HepG2 (cell line): ENCODE results near the gene KCTD6. TPM values are rescaled to one million over a fixed set of nuclear protein-coding genes. Genes with fewer than 3 reads are reported as not detected.

Source experiments
- ATAC-seq: fragments of 200-7000 bp; cut with Tn5 transposase; 3 replicates; pipeline ENCODE4 v1.9.1; 2020; ENCODE audit warnings: mild to moderate bottlenecking, moderate library complexity
- BruUV-seq: library from RNA; stranded (reverse); fragments of 400-500 nt; replicated peaks from 2 replicates; lab custom pipeline; 2021; lab: Mats Ljungman, UMichigan
- CTCF ChIA-PET: fragments of 300-600 bp; formaldehyde crosslinking; extraction: SDS; loops from one replicate; lab custom pipeline; 2021; ENCODE audit warnings: low total read pairs, inconsistent platforms, low intra/inter-chr PET ratio; lab: Yijun Ruan, JAX
- POLR2A ChIA-PET: fragments of 350-600 bp; sonication (Branson Sonifier 250); formaldehyde crosslinking; loops from one replicate; lab custom pipeline; 2020; ENCODE audit warnings: antibody characterized with exemption, inconsistent platforms; lab: Yijun Ruan, JAX
- DNase-seq: peaks from one replicate; pipeline ENCODE4 v3.0.0-alpha.2; 2015; ENCODE audit warnings: low spot score
- FAIRE-seq: peaks from 3 replicates; lab custom pipeline; 2011; peaks lifted over from hg19 to GRCh38; lab: Jason Lieb, UNC
- H2AFZ ChIP-seq: one replicate; pipeline ENCODE4 v1.6.1; 2011; ENCODE audit warnings: low read length, inconsistent platforms
- H3K27ac ChIP-seq: fragments of 300-600 bp; 3 replicates; pipeline ENCODE4 v1.8.0; 2011; ENCODE audit warnings: mixed run types, mild to moderate bottlenecking, mixed read lengths, low read length, inconsistent platforms; ENCODE audit not compliant: insufficient read depth; ENCODE audit errors: extremely low read length
- H3K27me3 ChIP-seq, 2 experiments: fragments of 200-600 bp in 1 of 2; 2 replicates in 1 of 2; 3 replicates in 1 of 2; pipeline versions ENCODE4 v1.6.0 to v1.8.0; 2011; ENCODE audit warnings: low read length in 2 of 2, mild to moderate bottlenecking in 2 of 2, moderate library complexity in 2 of 2, inconsistent platforms in 1 of 2; ENCODE audit not compliant: insufficient read depth in 2 of 2, control insufficient read depth in 1 of 2
- H3K36me3 ChIP-seq, 2 experiments: fragments of 200-600 bp in 1 of 2; replicated peaks in 1 of 2; 2 replicates in 1 of 2; 3 replicates in 1 of 2; pipeline versions ENCODE4 v1.5.1 to v1.8.0; 2011; ENCODE audit warnings: low read length in 2 of 2, inconsistent platforms in 1 of 2; ENCODE audit not compliant: insufficient read depth in 2 of 2, control insufficient read depth in 1 of 2
- H3K4me1 ChIP-seq: 2 replicates; pipeline ENCODE4 v1.5.1; 2012; ENCODE audit warnings: low read length, inconsistent platforms; ENCODE audit not compliant: insufficient read depth
- H3K4me2 ChIP-seq: 2 replicates; pipeline ENCODE4 v1.6.0; 2011; ENCODE audit warnings: low read depth, low read length, inconsistent platforms
- H3K4me3 ChIP-seq, 3 experiments: fragments of 200-600 bp in 1 of 3; sonication (generic), shearing (Covaris generic) in 1 of 3; replicated peaks in 1 of 3; 2 replicates each; pipeline ENCODE4 v1.5.1; 2011 to 2016; ENCODE audit warnings: low read length in 3 of 3, inconsistent platforms in 2 of 3, low read depth in 2 of 3, mild to moderate bottlenecking in 2 of 3, control low read depth in 1 of 3, mixed read lengths in 1 of 3; ENCODE audit not compliant: insufficient read depth in 1 of 3
- H3K79me2 ChIP-seq: one replicate; pipeline ENCODE4 v1.6.1; 2011; ENCODE audit warnings: low read length, inconsistent platforms; ENCODE audit not compliant: insufficient read depth
- H3K9ac ChIP-seq: 2 replicates; pipeline ENCODE4 v1.6.0; 2011; ENCODE audit warnings: mild to moderate bottlenecking, low read depth, low read length, inconsistent platforms; ENCODE audit not compliant: insufficient read depth
- H3K9me3 ChIP-seq: 2 replicates; pipeline ENCODE4 v1.5.1; 2012; ENCODE audit warnings: mild to moderate bottlenecking, low read length
- H4K20me1 ChIP-seq: 2 replicates; pipeline ENCODE4 v1.6.0; 2011; ENCODE audit warnings: inconsistent platforms, mild to moderate bottlenecking, low read length, moderate library complexity; ENCODE audit not compliant: insufficient read depth
- ARNTL ChIP-seq: sonication (generic); formaldehyde crosslinking; IDR thresholded peaks from 2 replicates; pipeline ENCODE4 v1.4.0; 2020; ENCODE audit warnings: mild to moderate bottlenecking, missing genetic modification reagents
- MEIS2 ChIP-seq: sonication (generic); formaldehyde crosslinking; IDR thresholded peaks from 2 replicates; pipeline ENCODE4 v1.9.0; 2021; ENCODE audit warnings: mild to moderate bottlenecking, missing genetic modification reagents
- RFX1 ChIP-seq: fragments of 450-650 bp; IDR thresholded peaks from 2 replicates; pipeline ENCODE4 v1.6.1; 2017
- ZNF510 ChIP-seq: sonication (generic); formaldehyde crosslinking; IDR thresholded peaks from 2 replicates; pipeline ENCODE4 v1.4.0; 2020; ENCODE audit warnings: low read depth, mild to moderate bottlenecking, missing genetic modification reagents
- ZNF746 ChIP-seq: sonication (generic); formaldehyde crosslinking; IDR thresholded peaks from 2 replicates; pipeline ENCODE4 v1.8.0; 2022; ENCODE audit warnings: mild to moderate bottlenecking, missing genetic modification reagents
- ZNF773 ChIP-seq: sonication (generic); formaldehyde crosslinking; IDR thresholded peaks from 2 replicates; pipeline ENCODE4 v1.4.0; 2020; ENCODE audit warnings: missing genetic modification reagents, borderline replicate concordance
- WGBS: methylation state at CpG from one replicate; pipeline ENCODE4 v1.1.6; 2017; ENCODE audit warnings: low lambda C conversion rate; 5-methylcytosine and 5-hydroxymethylcytosine counted together
- in situ Hi-C: cut with HindIII; loops from 2 replicates; pipeline ENCODE4 v1.10.0; 2017; ENCODE audit warnings: low pct_unique_long_range_greater_than_20kb; ENCODE audit not compliant: extremely low pct_ligation_motif_present
- intact Hi-C: fragments of 100-400 bp; cut with micrococcal nuclease; formaldehyde crosslinking; loops from one replicate; pipeline ENCODE4 v1.10.0; 2022; ENCODE audit not compliant: unreplicated experiment
- polyA plus RNA-seq, 8 experiments: library from polyadenylated mRNA; depleted of rRNA in 3 of 8; stranded (reverse) in 7 of 8; unstranded in 1 of 8; fragments of >200 nt; fragmentation: Illumina TruSeq in 4 of 8; extraction: Trizol in 4 of 8; gene quantifications; 2 replicates each; pipeline versions ENCODE4 v1.2.1 to v1.2.3, GENCODE V29; 2011 to 2016; ENCODE audit warnings: low read depth in 4 of 8, missing spikeins in 1 of 8, mixed read lengths in 1 of 8; ENCODE audit not compliant: insufficient read depth in 1 of 8
- total RNA-seq, 5 experiments: library from RNA; depleted of rRNA; stranded (reverse); fragments of >200 nt; fragmentation: Illumina TruSeq; extraction: Trizol; gene quantifications; 2 replicates each; pipeline ENCODE4 v1.2.3, GENCODE V29; 2016; ENCODE audit warnings: low read depth in 1 of 5

KCTD6 gene
- total and polyA plus RNA-seq, 2 of the 13 experiments (the other 11 are each of a cell fraction or from before 2014, with no cell fraction given), result 13.4 to 14.2 TPM

GRCh38 chr3:58480309-58480708, 11.6 kb upstream of the KCTD6 start:
- no peaks in the 10 kb centered on the region for H4K20me1 ChIP-seq
- 22% methylated on average over 2 of the region's 2 CpGs for WGBS
- no peak overlapping the region for H3K4me3 ChIP-seq
- POLR2A ChIA-PET, result no interaction called here
- no peaks in the 10 kb centered on the region for H3K9me3 ChIP-seq
- H2AFZ ChIP-seq, result no peak overlapping the region
- no peak overlapping the region for H3K9ac ChIP-seq
- H3K79me2 ChIP-seq, result no peaks in the 10 kb centered on the region
- H3K27ac ChIP-seq, result no peak overlapping the region
- TF ChIP-seq ZNF510, result no peak
- 0 out of 5 replicates have a peak, but pooled peaks cover 0 to 2% of the 10 kb centered on the region in 2 experiments for H3K27me3 ChIP-seq
- in situ Hi-C loops (no loop called here), intact Hi-C loops (no loop called here)
- peaks cover 53% of the 10 kb centered on the region for H3K4me1 ChIP-seq
- H3K36me3 ChIP-seq, result no peaks in the 10 kb centered on the region
- CTCF ChIA-PET, result no interaction called here
- no TSS peak for BruUV-seq
- ATAC-seq (no peak), FAIRE-seq (no peak), DNase-seq (no peak)
- no peak overlapping the region for H3K4me2 ChIP-seq

- Histone ChIP-seq H3K4me3 (no peak overlapping the region), H3K27me3 (peaks cover 0 to 2% of the 10 kb centered on the region in 2 experiments; a peak in 1 of 5 replicates), H4K20me1 (no peaks in the 10 kb centered on the region), H3K79me2 (no peaks in the 10 kb centered on the region), H3K27ac (no peak overlapping the region), H3K9me3 (no peaks in the 10 kb centered on the region), H3K9ac (no peak overlapping the region), H3K36me3 (no peaks in the 10 kb centered on the region), H3K4me1 (peaks cover 69% of the 10 kb centered on the region), H3K4me2 (no peak overlapping the region), H2AFZ (no peak overlapping the region)
- in situ Hi-C loops (no loop called here), intact Hi-C loops (no loop called here)
- DNase-seq (no peak), FAIRE-seq (no peak), ATAC-seq (no peak)
- 75% methylated on average over 8 of the region's 8 CpGs for WGBS
- CTCF ChIA-PET, result no interaction called here
- POLR2A ChIA-PET, result no interaction called here
- TF ChIP-seq RFX1 (no peak), MEIS2 (CRISPR knock-in tag) (no peak), ARNTL (CRISPR knock-in tag) (no peak), ZNF773 (CRISPR knock-in tag) (no peak), ZNF746 (CRISPR knock-in tag) (no peak)
- BruUV-seq, result no TSS peak
Measured at GRCh38 chr3:58482917-58483636, 8.8 kb upstream of the KCTD6 start.
